Left ventricle myocardium inferior (tissue), 1 donor: Measurements from ENCODE around the gene C1orf87. TPM values are rescaled to one million over a fixed set of nuclear protein-coding genes. Genes with fewer than 3 reads are reported as not detected.
A peak's percentile ranks its signal among the peaks of the same experiment; 100 is the strongest.

ENCODE experiments used
- DNase-seq: peaks from one replicate; pipeline ENCODE4 v3.0.0-alpha.2; 2020
- H3K27ac ChIP-seq: fragments of 200-600 bp; replicated peaks from 2 replicates; pipeline ENCODE4 v1.8.0; 2021
- H3K27me3 ChIP-seq: fragments of 200-600 bp; 2 replicates; pipeline ENCODE4 v1.8.0; 2021; ENCODE audit warnings: low read depth
- H3K36me3 ChIP-seq: fragments of 200-600 bp; 2 replicates; pipeline ENCODE4 v1.8.0; 2021
- H3K4me1 ChIP-seq: fragments of 200-600 bp; 2 replicates; pipeline ENCODE4 v1.8.0; 2021
- H3K4me3 ChIP-seq: fragments of 200-600 bp; 2 replicates; pipeline ENCODE4 v1.8.0; 2021; ENCODE audit warnings: mild to moderate bottlenecking, moderate library complexity
- H3K9me3 ChIP-seq: fragments of 200-600 bp; replicated peaks from 2 replicates; pipeline ENCODE4 v1.8.0; 2021
- intact Hi-C: fragments of 100-400 bp; cut with micrococcal nuclease; formaldehyde crosslinking; loops from one replicate; pipeline ENCODE4 v1.11.0; 2022
- total RNA-seq: library from RNA; stranded (reverse); fragmentation: NEBNext Ultra II Directional; extraction: Animal tissue kit (Norgen Biotek cat#: 25700); gene quantifications from one replicate; pipeline ENCODE4 v1.2.1, GENCODE V29; 2021
- TF ChIP-seq, protein P1 (sequence below): fragments of 200-600 bp; IDR thresholded peaks from 2 replicates; pipeline ENCODE4 v1.8.0; 2021; ENCODE audit warnings: antibody characterized with exemption, mild to moderate bottlenecking, borderline replicate concordance
- donor health status: DM: no; HTN: yes; CAD: no; lungs with severe emphysema.

Gene C1orf87
- total RNA-seq, 1 donor from 2014 or later, result not detected

DNA sequence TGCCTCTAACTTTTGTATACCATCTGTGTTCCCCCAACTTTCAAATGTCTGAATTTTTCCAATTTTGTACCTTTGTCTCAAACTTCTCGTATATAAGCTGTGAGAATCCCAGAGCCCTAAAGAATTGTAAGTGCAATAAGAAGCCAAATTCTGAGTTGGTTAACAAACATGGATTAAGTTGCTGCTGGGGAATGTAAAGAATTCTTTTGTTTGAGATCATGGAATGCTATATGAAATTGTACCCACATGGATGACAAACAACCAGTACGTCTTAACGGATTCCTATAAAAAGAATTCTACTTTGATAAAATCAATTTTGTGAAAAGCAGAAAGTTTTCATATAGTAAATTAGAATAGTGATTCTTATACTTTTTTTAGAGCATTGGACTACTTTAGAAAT, 74.6 kb downstream of the C1orf87 start:
- H3K4me3 ChIP-seq, result no peak overlapping the region
- H3K27me3 ChIP-seq, result peaks cover 12% of the 10 kb centered on the region
- DNase-seq, result no peak
- no peaks in the 10 kb centered on the region for H3K36me3 ChIP-seq
- no peak overlapping the region for H3K27ac ChIP-seq
- H3K4me1 ChIP-seq, result no peaks in the 10 kb centered on the region
- TF ChIP-seq, protein P1, sequence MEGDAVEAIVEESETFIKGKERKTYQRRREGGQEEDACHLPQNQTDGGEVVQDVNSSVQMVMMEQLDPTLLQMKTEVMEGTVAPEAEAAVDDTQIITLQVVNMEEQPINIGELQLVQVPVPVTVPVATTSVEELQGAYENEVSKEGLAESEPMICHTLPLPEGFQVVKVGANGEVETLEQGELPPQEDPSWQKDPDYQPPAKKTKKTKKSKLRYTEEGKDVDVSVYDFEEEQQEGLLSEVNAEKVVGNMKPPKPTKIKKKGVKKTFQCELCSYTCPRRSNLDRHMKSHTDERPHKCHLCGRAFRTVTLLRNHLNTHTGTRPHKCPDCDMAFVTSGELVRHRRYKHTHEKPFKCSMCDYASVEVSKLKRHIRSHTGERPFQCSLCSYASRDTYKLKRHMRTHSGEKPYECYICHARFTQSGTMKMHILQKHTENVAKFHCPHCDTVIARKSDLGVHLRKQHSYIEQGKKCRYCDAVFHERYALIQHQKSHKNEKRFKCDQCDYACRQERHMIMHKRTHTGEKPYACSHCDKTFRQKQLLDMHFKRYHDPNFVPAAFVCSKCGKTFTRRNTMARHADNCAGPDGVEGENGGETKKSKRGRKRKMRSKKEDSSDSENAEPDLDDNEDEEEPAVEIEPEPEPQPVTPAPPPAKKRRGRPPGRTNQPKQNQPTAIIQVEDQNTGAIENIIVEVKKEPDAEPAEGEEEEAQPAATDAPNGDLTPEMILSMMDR, result no peak
- intact Hi-C loops, result no loop called here
- H3K9me3 ChIP-seq, result no peaks in the 10 kb centered on the region

DNA sequence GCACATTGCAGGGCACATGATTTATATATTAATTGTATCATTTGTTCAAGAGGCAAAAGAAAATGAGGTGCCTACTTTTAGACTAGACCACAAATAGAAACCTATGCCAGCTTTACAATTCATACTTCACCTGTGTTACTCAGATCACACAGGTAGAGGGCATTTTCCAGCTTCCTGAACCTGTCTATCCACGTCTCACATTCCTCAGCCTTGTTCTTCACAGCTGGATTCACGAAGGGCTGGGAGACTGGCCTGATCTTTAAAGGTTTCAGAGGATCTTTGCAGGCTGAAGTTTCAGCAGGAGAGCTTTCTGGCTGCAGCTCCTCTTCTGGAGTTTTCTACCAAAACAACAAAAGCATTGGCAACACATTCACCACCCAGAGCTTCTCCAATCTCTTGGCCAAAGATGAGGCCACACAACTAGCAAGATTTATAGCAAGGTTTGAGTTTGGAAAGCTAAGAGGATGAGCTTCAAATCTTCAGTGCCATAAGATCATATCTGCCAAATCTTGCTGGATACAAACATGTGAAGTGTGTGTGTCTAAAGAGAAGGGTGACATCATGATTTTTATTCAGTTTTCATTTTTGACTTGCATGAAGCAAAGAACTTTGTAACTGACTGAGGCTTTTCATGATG, 76.0 kb downstream of the C1orf87 start:
- peaks cover 12% of the 10 kb centered on the region for H3K27me3 ChIP-seq
- no peaks in the 10 kb centered on the region for H3K36me3 ChIP-seq
- H3K4me1 ChIP-seq, result no peaks in the 10 kb centered on the region
- no peak overlapping the region for H3K4me3 ChIP-seq
- intact Hi-C loops, result no loop called here
- no peaks in the 10 kb centered on the region for H3K9me3 ChIP-seq
- no peak for DNase-seq
- H3K27ac ChIP-seq, result no peak overlapping the region
- TF ChIP-seq, protein P1, result no peak

DNA sequence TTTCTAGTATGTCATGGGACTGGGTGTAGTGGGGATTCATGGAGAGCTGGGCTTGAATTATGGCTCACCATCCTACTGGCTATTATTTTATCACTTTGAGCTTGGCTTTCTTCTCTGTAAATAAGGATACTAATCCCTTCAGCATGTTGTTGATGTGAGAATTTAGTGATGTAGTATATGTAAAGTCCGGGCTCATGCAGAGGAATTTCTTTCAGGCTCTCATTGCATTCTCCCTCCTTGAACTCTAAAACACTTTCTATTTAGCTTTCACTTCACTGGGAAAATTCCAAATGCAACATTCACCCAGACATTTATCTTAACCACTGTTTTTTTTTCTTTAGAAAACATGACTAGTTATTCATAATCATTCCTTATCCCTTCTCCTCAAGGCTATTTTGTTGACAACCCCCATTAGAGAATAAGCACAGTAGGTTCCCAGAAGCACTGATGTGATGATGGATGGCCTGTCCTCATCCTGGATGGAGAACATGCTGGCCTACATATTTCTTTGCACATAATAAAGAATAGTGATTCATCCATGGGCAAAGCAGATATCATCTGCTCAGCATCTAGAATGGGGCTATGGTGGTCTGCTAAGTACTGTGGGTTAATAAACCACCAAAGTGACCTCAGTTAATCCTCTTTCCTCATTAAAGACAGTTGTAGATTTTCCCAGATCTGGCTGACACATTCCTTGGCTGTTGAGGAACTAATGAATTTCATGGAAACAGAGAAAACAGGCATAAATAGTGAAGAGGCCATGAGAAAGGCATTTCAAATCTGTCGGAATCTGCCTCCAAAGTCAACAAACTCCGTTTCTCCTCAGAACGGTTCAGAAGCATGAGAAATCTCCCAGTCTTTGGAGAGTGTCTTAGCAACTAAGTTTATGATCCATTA, 79.0 kb downstream of the C1orf87 start:
- H3K4me3 ChIP-seq, result no peak overlapping the region
- peaks cover 14% of the 10 kb centered on the region for H3K27me3 ChIP-seq
- no peaks in the 10 kb centered on the region for H3K9me3 ChIP-seq
- intact Hi-C loops, result no loop called here
- TF ChIP-seq, protein P1, result no peak
- no peaks in the 10 kb centered on the region for H3K36me3 ChIP-seq
- DNase-seq, result no peak
- H3K27ac ChIP-seq, result peak overlapping the region; percentile 63
- H3K4me1 ChIP-seq, result no peaks in the 10 kb centered on the region

DNA sequence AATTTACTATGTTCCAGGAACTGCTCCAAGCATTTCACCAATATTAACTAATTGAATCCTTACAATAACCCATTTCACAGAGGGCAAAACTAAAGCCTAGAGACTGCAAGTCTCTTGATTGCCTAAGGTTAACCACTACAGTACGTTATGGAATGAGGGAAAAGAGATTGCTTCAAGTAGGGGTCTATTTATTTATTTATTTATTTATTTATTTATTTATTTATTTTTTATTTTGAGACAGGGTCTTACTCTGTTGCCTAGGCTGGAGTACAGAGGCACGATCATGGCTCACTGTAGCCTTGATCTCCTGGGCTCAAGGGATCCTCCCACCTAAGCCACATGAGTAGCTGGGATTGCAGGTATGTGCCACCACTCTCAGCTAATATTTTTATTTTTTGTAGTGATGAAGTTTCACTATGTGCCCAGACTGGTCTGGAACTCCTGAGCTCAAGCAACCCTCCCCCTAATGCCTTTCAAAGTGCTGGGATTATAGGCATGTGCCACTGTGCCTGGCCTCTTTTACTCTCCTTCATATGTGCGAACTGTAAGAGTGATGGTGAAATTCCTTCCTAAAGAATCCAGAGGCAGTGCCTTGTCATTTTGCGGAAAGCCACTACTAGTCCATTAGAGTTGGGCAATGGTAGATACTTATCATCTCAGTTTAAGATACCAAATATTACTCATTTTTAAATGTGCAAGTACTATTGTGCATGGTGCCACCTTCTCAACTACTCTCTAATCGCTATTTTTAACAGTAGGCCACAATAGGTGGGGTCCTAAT, 81.3 kb downstream of the C1orf87 start:
- Histone ChIP-seq H3K9me3 (no peaks in the 10 kb centered on the region), H3K27me3 (peaks cover 22% of the 10 kb centered on the region), H3K27ac (no peak overlapping the region), H3K4me3 (no peak overlapping the region), H3K4me1 (no peaks in the 10 kb centered on the region), H3K36me3 (no peaks in the 10 kb centered on the region)
- TF ChIP-seq, protein P1, result no peak
- no peak for DNase-seq
- intact Hi-C loops, result no loop called here

DNA sequence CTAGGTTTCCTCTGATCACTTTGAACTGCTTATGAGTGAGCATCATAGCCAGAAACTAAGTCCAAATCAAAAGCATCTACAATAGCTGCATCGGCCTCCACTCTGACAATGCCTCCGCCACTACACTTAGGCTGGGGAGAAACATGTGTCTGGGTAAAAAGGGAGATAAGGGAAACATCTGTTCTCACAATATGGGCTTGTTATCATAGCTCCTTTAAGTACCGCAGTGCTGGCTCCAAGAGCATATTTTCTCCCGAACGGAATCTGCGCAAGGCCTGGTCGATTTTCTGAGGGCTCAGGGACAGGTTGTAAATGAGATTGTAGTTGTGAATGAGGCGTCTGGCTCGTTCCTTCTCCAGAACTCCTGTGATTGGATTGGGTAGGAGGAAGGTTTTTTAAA, 83.1 kb downstream of the C1orf87 start:
- Histone ChIP-seq H3K4me1 (no peaks in the 10 kb centered on the region), H3K27me3 (peaks cover 36% of the 10 kb centered on the region), H3K9me3 (no peaks in the 10 kb centered on the region), H3K4me3 (no peak overlapping the region), H3K27ac (no peak overlapping the region), H3K36me3 (no peaks in the 10 kb centered on the region)
- DNase-seq, result no peak
- TF ChIP-seq, protein P1, result no peak
- intact Hi-C loops, result no loop called here
